ENCODE results near the gene MMGT1. TPM values are rescaled to one million over a fixed set of nuclear protein-coding genes. Genes with fewer than 3 reads are reported as not detected.

Gene MMGT1
- total RNA-seq, 1 donor from 2014 or later = 20.3 TPM

DNA sequence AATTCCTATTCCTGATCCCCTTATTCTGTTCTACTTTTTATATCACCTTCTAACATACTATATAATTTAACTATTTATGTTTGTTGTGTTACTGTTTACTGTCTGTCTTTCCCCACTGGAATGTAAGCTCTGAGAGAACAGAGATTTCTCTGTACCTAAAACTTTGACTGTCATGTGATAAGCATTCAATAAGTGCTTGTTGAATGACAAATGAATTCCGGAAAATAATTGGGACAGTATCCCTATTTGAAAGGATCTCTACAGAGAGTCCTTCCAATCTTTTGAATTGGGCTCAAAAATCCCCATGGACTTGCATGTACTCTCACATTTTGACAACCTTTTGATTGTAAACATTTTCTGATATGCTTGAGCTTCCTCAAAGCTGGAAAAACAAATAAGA, 1.6 kb upstream of the MMGT1 start:
- no peak for ATAC-seq (ENCODE audit: low read depth)
- ChIA-PET CTCF (interaction anchor here (0.8 kb wide), 1 partner anchor 10 kb away, joined by 3 read pairs; the partner anchor contains the start of gene SLC9A6), POLR2A (interaction anchor here (0.5 to 2.5 kb wide), 2 partner anchors 9 to 906 kb away, joined by 5 to 14 read pairs; partner anchors contain the start of gene SLC9A6)
- DNase-seq = no peak
- H3K4me1 Mint-ChIP-seq = peaks cover 27% of the 10 kb centered on the region
- intact Hi-C loops (cut with micrococcal nuclease) = loop anchor here (2.0 to 10.0 kb wide), 3 partner anchors 275 to 1171 kb away; partner anchors contain the start of genes HTATSF1 and MAP7D3
- H3K36me3 Mint-ChIP-seq (ENCODE audit: low read depth) = peaks cover 7% of the 10 kb centered on the region
- no peak overlapping the region for H3K4me3 Mint-ChIP-seq
- H3K27ac Mint-ChIP-seq = no peak overlapping the region
- H3K27me3 Mint-ChIP-seq = no peaks in the 10 kb centered on the region
- no peaks in the 10 kb centered on the region for H3K9me3 Mint-ChIP-seq
- TF ChIP-seq, protein P1, sequence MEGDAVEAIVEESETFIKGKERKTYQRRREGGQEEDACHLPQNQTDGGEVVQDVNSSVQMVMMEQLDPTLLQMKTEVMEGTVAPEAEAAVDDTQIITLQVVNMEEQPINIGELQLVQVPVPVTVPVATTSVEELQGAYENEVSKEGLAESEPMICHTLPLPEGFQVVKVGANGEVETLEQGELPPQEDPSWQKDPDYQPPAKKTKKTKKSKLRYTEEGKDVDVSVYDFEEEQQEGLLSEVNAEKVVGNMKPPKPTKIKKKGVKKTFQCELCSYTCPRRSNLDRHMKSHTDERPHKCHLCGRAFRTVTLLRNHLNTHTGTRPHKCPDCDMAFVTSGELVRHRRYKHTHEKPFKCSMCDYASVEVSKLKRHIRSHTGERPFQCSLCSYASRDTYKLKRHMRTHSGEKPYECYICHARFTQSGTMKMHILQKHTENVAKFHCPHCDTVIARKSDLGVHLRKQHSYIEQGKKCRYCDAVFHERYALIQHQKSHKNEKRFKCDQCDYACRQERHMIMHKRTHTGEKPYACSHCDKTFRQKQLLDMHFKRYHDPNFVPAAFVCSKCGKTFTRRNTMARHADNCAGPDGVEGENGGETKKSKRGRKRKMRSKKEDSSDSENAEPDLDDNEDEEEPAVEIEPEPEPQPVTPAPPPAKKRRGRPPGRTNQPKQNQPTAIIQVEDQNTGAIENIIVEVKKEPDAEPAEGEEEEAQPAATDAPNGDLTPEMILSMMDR (IDR thresholded peaks at IDR 0.05) = no peak

DNA sequence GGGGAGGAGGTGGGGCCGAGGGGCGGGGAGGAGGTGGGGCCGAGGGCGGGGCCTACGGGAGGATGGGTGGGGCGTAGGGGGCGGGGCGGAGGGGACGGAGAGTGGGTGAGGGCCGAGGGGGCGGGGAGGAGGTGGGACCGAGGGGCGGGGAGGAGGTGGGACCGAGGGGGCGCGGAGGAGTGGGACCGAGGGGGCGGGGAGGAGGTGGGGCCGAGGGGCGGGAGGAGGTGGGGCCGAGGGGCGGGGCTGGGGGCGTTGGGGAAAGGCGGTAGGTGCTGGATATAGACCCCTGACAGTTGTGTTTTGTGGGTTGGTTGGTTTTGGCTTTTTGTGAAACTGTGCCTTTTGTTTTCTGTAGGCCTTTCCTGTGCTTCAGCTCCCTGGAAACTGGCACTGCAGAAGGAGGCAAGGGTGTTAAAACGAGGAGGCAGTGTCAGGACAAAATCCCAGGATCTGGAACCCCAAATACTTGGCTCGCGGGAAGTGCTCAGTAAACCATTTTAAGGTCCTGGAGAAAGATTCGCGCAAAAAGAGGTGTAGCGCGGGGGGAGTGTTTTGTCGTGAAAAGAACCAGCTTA, 580 bp upstream of the MMGT1 start:
- TF ChIP-seq, protein P1 (IDR thresholded peaks at IDR 0.05) = no peak
- peaks cover 8% of the 10 kb centered on the region for H3K36me3 Mint-ChIP-seq (ENCODE audit: low read depth)
- CTCF ChIA-PET = interaction anchor here (0.8 to 1.2 kb wide), 2 partner anchors 11 kb away, joined by 3 read pairs; partner anchors contain the start of gene SLC9A6
- no peaks in the 10 kb centered on the region for H3K27me3 Mint-ChIP-seq
- H3K27ac Mint-ChIP-seq = no peak overlapping the region
- DNase-seq (peak; percentile 36), ATAC-seq (ENCODE audit: low read depth) (peak; percentile 49)
- intact Hi-C loops (cut with micrococcal nuclease) = loop anchor here (1.0 to 10.0 kb wide), 7 partner anchors 11 to 1170 kb away; partner anchors contain the start of genes HTATSF1, MAP7D3, RTL8A and SLC9A6
- no peaks in the 10 kb centered on the region for H3K9me3 Mint-ChIP-seq
- peak overlapping the region; percentile 78 for H3K4me3 Mint-ChIP-seq
- peaks cover 27% of the 10 kb centered on the region for H3K4me1 Mint-ChIP-seq
- POLR2A ChIA-PET = interaction anchor here (0.5 to 2.5 kb wide), 3 partner anchors 10 to 1166 kb away, joined by 3 to 15 read pairs (median 14); partner anchors contain the start of gene SLC9A6

DNA sequence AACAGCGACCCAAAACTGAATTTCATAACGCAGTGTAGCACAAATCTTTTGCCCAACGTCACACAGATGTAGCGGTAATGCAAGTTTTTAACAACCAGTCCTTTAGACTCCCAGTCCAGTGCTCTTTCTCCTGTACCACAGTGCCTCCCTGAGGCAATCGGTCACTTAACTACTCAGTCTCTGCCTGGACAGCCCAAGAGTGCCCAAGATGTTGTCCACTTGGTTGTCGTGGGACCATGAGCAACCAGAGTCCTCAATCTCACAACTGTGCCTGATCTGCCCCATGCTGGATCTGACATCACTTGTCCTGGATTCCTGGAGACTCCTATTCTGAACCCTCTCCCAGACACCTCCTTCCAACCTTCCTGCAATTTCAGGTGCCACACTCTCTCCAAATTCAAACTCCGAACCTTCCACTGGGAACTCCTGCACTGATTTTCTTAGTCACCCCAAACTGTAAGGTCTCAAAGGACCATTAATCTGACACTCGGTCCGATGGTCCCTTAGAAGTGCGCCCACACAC, 702 bp downstream of the MMGT1 start:
- Mint-ChIP-seq H3K9me3 (no peaks in the 10 kb centered on the region), H3K4me1 (peaks cover 27% of the 10 kb centered on the region), H3K27ac (peak overlapping the region; percentile 97), H3K4me3 (peak overlapping the region; percentile 99), H3K36me3 (ENCODE audit: low read depth) (peaks cover 12% of the 10 kb centered on the region), H3K27me3 (no peaks in the 10 kb centered on the region)
- ChIA-PET CTCF (interaction anchor here (1.2 kb wide), 1 partner anchor 12 kb away, joined by 3 read pairs; the partner anchor contains the start of gene SLC9A6), POLR2A (interaction anchor here (0.7 to 2.5 kb wide), 5 partner anchors 11 to 908 kb away, joined by 3 to 14 read pairs (median 3); partner anchors contain the start of genes SLC9A6 and SMIM10L2A)
- DNase-seq (no peak), ATAC-seq (ENCODE audit: low read depth) (no peak)
- TF ChIP-seq, protein P1 (IDR thresholded peaks at IDR 0.05) = no peak
- intact Hi-C loops (cut with micrococcal nuclease) = loop anchor here (5.0 to 10.0 kb wide), 3 partner anchors 551 to 1168 kb away; partner anchors contain the start of genes RTL8A and SMIM10L2A

DNA sequence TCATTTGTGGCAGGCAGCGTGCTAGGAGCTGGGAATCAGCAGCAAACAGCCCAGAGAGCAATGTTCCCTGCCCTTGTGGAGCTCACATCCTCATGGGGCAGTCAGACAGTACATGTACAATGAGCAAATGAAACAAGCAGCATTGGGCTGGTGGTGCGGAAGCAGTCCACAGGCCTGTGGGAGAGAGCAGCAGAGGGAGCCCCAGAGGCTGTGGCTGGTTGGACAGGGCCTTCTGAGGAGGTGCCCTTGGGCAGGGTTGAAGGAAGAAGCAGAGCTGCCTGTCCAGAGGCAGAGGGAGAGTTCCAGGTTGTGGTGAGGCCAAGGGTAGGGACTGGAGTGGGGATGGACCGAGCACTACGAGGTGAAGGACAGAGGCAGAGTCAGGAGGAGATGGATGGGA, 22.5 kb downstream of the MMGT1 start:
- CTCF ChIA-PET = no interaction called here
- H3K27me3 Mint-ChIP-seq = no peaks in the 10 kb centered on the region
- H3K9me3 Mint-ChIP-seq = no peaks in the 10 kb centered on the region
- POLR2A ChIA-PET = no interaction called here
- intact Hi-C loops (cut with micrococcal nuclease) = no loop called here
- H3K4me3 Mint-ChIP-seq = no peak overlapping the region
- H3K27ac Mint-ChIP-seq = no peak overlapping the region
- ATAC-seq (ENCODE audit: low read depth) (no peak), DNase-seq (no peak)
- TF ChIP-seq, protein P1 (IDR thresholded peaks at IDR 0.05) = no peak
- no peaks in the 10 kb centered on the region for H3K36me3 Mint-ChIP-seq (ENCODE audit: low read depth)
- H3K4me1 Mint-ChIP-seq = no peaks in the 10 kb centered on the region

DNA sequence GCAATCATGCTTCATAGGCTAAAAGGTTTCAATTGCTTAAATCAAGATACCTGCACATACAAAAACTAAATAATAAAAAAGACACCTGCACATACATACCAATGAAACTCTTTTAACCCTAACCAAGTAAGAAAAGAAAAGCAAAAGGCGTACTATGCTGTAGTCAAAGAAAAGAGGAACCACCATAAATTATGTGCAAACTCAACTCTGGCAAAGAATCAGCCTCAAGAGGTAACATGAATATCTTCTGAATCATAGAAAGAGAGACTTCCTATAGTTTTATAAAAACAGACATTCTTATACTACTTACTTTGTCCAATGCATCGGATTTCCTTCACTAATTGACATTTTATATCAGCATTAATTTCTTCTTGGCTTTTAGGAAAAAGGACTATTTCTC, 29.3 kb downstream of the MMGT1 start:
- Mint-ChIP-seq H3K27me3 (no peaks in the 10 kb centered on the region), H3K4me1 (no peaks in the 10 kb centered on the region), H3K27ac (no peak overlapping the region), H3K9me3 (no peaks in the 10 kb centered on the region), H3K36me3 (ENCODE audit: low read depth) (no peaks in the 10 kb centered on the region), H3K4me3 (no peak overlapping the region)
- DNase-seq (no peak), ATAC-seq (ENCODE audit: low read depth) (no peak)
- CTCF ChIA-PET = no interaction called here
- TF ChIP-seq, protein P1 (IDR thresholded peaks at IDR 0.05) = no peak
- intact Hi-C loops (cut with micrococcal nuclease) = no loop called here
- POLR2A ChIA-PET = no interaction called here

Measured in activated B cell treated with CpG ODN at 0.5 μM for 24 hours (primary cell).